HCT116 (cell line): ENCODE data around the gene GBP2.

Experiments
- EZH2 ChIP-seq: fragments of 200-600 bp; sonication (generic); IDR thresholded peaks from 2 replicates; pipeline ENCODE4 v1.6.1; 2017; ENCODE audit warnings: antibody characterized with exemption, mixed run types
- EZH2phosphoT487 ChIP-seq: fragments of 200-600 bp; IDR thresholded peaks from 2 replicates; pipeline ENCODE4 v1.6.1; 2018; ENCODE audit warnings: antibody characterized with exemption, borderline replicate concordance
- POLR2A ChIP-seq: IDR thresholded peaks from 2 replicates; pipeline ENCODE4 v1.7.0; 2011; ENCODE audit warnings: borderline replicate concordance; ENCODE audit not compliant: insufficient read depth, insufficient read length; ENCODE audit errors: extremely low read depth
- POLR2AphosphoS5 ChIP-seq: IDR thresholded peaks from 2 replicates; pipeline ENCODE4 v1.6.1; 2011; ENCODE audit warnings: mild to moderate bottlenecking, low read depth, low read length, moderate library complexity
- RAD21 ChIP-seq: IDR thresholded peaks from 2 replicates; pipeline ENCODE4 v1.6.1; 2012; ENCODE audit warnings: low read depth, mild to moderate bottlenecking
- SIN3A ChIP-seq: IDR thresholded peaks from 2 replicates; pipeline ENCODE4 v1.6.1; 2012; ENCODE audit warnings: low read depth
- YY1 ChIP-seq: IDR thresholded peaks from 2 replicates; pipeline ENCODE4 v1.6.1; 2011; ENCODE audit warnings: low read length, low read depth, moderate library complexity, mild to moderate bottlenecking; ENCODE audit not compliant: insufficient replicate concordance; ENCODE audit errors: extremely low read depth
- ZFX ChIP-seq: fragments of 450-650 bp; IDR thresholded peaks from 2 replicates; pipeline ENCODE4 v1.6.1; 2017
- ZNF274 ChIP-seq: fragments of 200-500 bp; sonication (Bioruptor generic); IDR thresholded peaks from 2 replicates; pipeline ENCODE4 v1.6.1; 2014; ENCODE audit warnings: mild to moderate bottlenecking, low read depth, low read length, inconsistent platforms
- TF ChIP-seq, protein P1 (sequence below), 3 experiments: fragments of 200-600 bp in 1 of 3; sonication (generic) in 1 of 3; IDR thresholded peaks in 2 of 3; conservative IDR thresholded peaks in 1 of 3; 2 replicates each; pipeline ENCODE4 v1.5.1; 2012 to 2017; ENCODE audit warnings: low read depth in 2 of 3, low read length in 2 of 3, antibody characterized with exemption in 1 of 3, borderline replicate concordance in 1 of 3, control low read depth in 1 of 3, mild to moderate bottlenecking in 1 of 3, mixed read lengths in 1 of 3, mixed run types in 1 of 3, moderate library complexity in 1 of 3; ENCODE audit not compliant: insufficient read depth in 1 of 3
- TF ChIP-seq, protein P2 (sequence below): IDR thresholded peaks from 2 replicates; pipeline ENCODE4 v1.6.1; 2012
- TF ChIP-seq, protein P3 (sequence below): IDR thresholded peaks from 2 replicates; pipeline ENCODE4 v1.6.1; 2012; ENCODE audit warnings: low read depth

DNA sequence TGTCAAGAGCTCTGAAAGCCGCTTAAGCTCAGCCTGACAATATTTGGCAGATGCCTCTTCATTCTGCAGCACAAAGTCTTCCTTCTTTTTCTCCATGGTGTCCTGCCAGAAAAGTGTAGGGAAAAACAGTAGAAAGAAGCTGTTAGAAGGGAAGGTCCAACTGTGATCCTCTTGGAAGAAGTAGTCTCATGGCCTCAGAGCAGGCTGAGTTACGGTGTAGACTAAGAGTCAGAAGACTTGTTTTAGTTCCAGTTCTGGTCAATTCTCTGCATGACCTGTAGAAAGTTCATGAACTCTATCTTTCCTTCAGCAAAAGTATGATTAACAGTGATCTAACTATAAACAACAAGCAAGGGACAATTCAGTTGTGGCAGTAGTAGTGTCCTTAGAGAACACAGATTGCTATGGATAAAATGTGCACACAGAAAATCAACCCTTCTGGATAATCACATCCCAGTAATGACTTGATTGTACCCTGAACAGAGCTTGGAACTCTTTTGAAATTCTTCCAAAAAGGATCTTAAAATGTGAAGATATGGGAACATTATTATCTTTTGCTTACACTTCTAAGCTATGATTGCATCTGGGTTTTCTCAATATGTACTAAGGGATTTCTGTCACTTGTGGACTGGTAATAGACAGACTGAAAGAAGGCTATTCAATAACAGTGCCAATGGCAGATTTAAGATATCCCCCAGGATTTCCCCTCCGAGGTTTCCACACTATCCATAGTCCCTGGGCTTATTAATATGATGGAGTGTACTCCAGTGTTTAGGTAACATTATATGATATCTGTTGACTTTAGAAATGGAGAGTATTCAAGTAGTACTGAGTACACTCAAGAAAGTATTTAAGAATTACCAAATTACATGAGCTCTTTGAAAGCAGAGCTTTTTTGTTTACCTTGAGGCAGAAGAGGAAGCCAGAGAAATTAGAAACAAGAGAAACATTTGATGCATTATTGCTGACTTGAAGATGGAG, 22.1 kb upstream of the GBP2 start:
- TF ChIP-seq POLR2AphosphoS5 (no peak), YY1 (no peak), ZNF274 (no peak), EZH2 (no peak), POLR2A (no peak), RAD21 (no peak), SIN3A (no peak), EZH2phosphoT487 (no peak), ZFX (no peak)
- TF ChIP-seq, protein P1, sequence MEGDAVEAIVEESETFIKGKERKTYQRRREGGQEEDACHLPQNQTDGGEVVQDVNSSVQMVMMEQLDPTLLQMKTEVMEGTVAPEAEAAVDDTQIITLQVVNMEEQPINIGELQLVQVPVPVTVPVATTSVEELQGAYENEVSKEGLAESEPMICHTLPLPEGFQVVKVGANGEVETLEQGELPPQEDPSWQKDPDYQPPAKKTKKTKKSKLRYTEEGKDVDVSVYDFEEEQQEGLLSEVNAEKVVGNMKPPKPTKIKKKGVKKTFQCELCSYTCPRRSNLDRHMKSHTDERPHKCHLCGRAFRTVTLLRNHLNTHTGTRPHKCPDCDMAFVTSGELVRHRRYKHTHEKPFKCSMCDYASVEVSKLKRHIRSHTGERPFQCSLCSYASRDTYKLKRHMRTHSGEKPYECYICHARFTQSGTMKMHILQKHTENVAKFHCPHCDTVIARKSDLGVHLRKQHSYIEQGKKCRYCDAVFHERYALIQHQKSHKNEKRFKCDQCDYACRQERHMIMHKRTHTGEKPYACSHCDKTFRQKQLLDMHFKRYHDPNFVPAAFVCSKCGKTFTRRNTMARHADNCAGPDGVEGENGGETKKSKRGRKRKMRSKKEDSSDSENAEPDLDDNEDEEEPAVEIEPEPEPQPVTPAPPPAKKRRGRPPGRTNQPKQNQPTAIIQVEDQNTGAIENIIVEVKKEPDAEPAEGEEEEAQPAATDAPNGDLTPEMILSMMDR (IDR thresholded peaks at IDR 0.05 in 2 of 3, conservative IDR thresholded peaks at IDR 0.05 in 1 of 3; ENCODE audit: borderline replicate concordance in 1 of 3, insufficient read depth in 1 of 3, low read depth in 2 of 3, low read length in 2 of 3), result no peak
- TF ChIP-seq, protein P2, sequence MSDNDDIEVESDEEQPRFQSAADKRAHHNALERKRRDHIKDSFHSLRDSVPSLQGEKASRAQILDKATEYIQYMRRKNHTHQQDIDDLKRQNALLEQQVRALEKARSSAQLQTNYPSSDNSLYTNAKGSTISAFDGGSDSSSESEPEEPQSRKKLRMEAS, result no peak
- TF ChIP-seq, protein P3, sequence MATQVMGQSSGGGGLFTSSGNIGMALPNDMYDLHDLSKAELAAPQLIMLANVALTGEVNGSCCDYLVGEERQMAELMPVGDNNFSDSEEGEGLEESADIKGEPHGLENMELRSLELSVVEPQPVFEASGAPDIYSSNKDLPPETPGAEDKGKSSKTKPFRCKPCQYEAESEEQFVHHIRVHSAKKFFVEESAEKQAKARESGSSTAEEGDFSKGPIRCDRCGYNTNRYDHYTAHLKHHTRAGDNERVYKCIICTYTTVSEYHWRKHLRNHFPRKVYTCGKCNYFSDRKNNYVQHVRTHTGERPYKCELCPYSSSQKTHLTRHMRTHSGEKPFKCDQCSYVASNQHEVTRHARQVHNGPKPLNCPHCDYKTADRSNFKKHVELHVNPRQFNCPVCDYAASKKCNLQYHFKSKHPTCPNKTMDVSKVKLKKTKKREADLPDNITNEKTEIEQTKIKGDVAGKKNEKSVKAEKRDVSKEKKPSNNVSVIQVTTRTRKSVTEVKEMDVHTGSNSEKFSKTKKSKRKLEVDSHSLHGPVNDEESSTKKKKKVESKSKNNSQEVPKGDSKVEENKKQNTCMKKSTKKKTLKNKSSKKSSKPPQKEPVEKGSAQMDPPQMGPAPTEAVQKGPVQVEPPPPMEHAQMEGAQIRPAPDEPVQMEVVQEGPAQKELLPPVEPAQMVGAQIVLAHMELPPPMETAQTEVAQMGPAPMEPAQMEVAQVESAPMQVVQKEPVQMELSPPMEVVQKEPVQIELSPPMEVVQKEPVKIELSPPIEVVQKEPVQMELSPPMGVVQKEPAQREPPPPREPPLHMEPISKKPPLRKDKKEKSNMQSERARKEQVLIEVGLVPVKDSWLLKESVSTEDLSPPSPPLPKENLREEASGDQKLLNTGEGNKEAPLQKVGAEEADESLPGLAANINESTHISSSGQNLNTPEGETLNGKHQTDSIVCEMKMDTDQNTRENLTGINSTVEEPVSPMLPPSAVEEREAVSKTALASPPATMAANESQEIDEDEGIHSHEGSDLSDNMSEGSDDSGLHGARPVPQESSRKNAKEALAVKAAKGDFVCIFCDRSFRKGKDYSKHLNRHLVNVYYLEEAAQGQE, result no peak
